CD8-positive, alpha-beta memory T cell (primary cell): ENCODE measurements around the gene NCMAP. TPM values are rescaled to one million over a fixed set of nuclear protein-coding genes. Genes with fewer than 3 reads are reported as not detected.
A peak's percentile ranks its signal among the peaks of the same experiment; 100 is the strongest.
"Not testable (repeated sequence)": the region's sequence is repeated elsewhere in the genome, so short reads cannot be mapped to it uniquely, and the experiment has no call there.

Source experiments
- CTCF ChIA-PET: fragments of 350-600 bp; sonication (Branson Sonifier 250); formaldehyde crosslinking; loops from one replicate; lab custom pipeline; 2021; ENCODE audit warnings: antibody characterized with exemption; lab: Charles Lee
- POLR2A ChIA-PET: fragments of 350-600 bp; sonication (Branson Sonifier 250); formaldehyde crosslinking; loops from one replicate; lab custom pipeline; 2021; ENCODE audit warnings: antibody characterized with exemption; lab: Charles Lee
- DNase-seq, 5 donors: peaks; one replicate each; pipeline versions ENCODE4 v3.0.0 to v3.0.0-alpha.2; 2020 to 2022; ENCODE audit warnings: mixed read lengths in 1 of 5
- H3K27ac ChIP-seq: one replicate; pipeline ENCODE4 v1.7.0; 2013; ENCODE audit warnings: low read depth, mild to moderate bottlenecking, low read length, moderate library complexity
- H3K27me3 ChIP-seq: 2 replicates; pipeline ENCODE4 v1.7.0; 2013; ENCODE audit warnings: low read length, mild to moderate bottlenecking; ENCODE audit not compliant: insufficient read depth, poor library complexity, severe bottlenecking
- H3K36me3 ChIP-seq: 2 replicates; pipeline ENCODE4 v1.7.0; 2013; ENCODE audit warnings: mild to moderate bottlenecking, low read length, moderate library complexity; ENCODE audit not compliant: insufficient read depth
- H3K4me1 ChIP-seq: 2 replicates; pipeline ENCODE4 v1.7.0; 2013; ENCODE audit warnings: mild to moderate bottlenecking, low read length, moderate library complexity; ENCODE audit not compliant: insufficient read depth
- H3K4me3 ChIP-seq: 2 replicates; pipeline ENCODE4 v1.7.0; 2013; ENCODE audit warnings: mild to moderate bottlenecking, low read length
- H3K9me3 ChIP-seq: 2 replicates; pipeline ENCODE4 v1.7.0; 2013; ENCODE audit warnings: mild to moderate bottlenecking, low read length
- H3K27ac Mint-ChIP-seq, 8 donors: one replicate each; pipeline ENCODE4 v1.8.0; 2020 to 2021; ENCODE audit warnings: mixed read lengths in 8 of 8, mild to moderate bottlenecking in 6 of 8, inconsistent platforms in 3 of 8, moderate library complexity in 3 of 8
- H3K27me3 Mint-ChIP-seq, 2 donors: one replicate each; pipeline ENCODE4 v1.8.0; 2020 to 2021; ENCODE audit warnings: mixed read lengths in 2 of 2, mild to moderate bottlenecking in 1 of 2, moderate library complexity in 1 of 2
- H3K36me3 Mint-ChIP-seq, 3 donors: one replicate each; pipeline ENCODE4 v1.8.0; 2020 to 2021; ENCODE audit warnings: mixed read lengths in 3 of 3, inconsistent platforms in 1 of 3, mild to moderate bottlenecking in 1 of 3
- H3K4me1 Mint-ChIP-seq, 3 donors: one replicate each; pipeline ENCODE4 v1.8.0; 2020 to 2021; ENCODE audit warnings: mixed read lengths in 3 of 3, inconsistent platforms in 1 of 3, mild to moderate bottlenecking in 1 of 3
- H3K4me3 Mint-ChIP-seq, 7 donors: one replicate each; pipeline ENCODE4 v1.8.0; 2020 to 2021; ENCODE audit warnings: mixed read lengths in 7 of 7, mild to moderate bottlenecking in 6 of 7, moderate library complexity in 4 of 7, inconsistent platforms in 2 of 7
- H3K9me3 Mint-ChIP-seq, 5 donors: one replicate each; pipeline ENCODE4 v1.8.0; 2020 to 2022; ENCODE audit warnings: mixed read lengths in 5 of 5, mild to moderate bottlenecking in 3 of 5, moderate library complexity in 2 of 5, inconsistent platforms in 1 of 5
- polyA plus RNA-seq: library from polyadenylated mRNA; unstranded; fragments of 300-500 nt; fragmentation: Illumina TruSeq; gene quantifications from one replicate; pipeline ENCODE4 v1.2.3, GENCODE V29; 2021
- total RNA-seq, 2 experiments: library from RNA; stranded (reverse); gene quantifications; one replicate each; pipeline ENCODE4 v1.2.3, GENCODE V29; 2021

Gene NCMAP, protein sequence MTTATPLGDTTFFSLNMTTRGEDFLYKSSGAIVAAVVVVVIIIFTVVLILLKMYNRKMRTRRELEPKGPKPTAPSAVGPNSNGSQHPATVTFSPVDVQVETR
- total RNA-seq (under 1 TPM in 1 of 2 experiments, not detected in 1; 0.04 TPM), polyA plus RNA-seq (not detected)

DNA sequence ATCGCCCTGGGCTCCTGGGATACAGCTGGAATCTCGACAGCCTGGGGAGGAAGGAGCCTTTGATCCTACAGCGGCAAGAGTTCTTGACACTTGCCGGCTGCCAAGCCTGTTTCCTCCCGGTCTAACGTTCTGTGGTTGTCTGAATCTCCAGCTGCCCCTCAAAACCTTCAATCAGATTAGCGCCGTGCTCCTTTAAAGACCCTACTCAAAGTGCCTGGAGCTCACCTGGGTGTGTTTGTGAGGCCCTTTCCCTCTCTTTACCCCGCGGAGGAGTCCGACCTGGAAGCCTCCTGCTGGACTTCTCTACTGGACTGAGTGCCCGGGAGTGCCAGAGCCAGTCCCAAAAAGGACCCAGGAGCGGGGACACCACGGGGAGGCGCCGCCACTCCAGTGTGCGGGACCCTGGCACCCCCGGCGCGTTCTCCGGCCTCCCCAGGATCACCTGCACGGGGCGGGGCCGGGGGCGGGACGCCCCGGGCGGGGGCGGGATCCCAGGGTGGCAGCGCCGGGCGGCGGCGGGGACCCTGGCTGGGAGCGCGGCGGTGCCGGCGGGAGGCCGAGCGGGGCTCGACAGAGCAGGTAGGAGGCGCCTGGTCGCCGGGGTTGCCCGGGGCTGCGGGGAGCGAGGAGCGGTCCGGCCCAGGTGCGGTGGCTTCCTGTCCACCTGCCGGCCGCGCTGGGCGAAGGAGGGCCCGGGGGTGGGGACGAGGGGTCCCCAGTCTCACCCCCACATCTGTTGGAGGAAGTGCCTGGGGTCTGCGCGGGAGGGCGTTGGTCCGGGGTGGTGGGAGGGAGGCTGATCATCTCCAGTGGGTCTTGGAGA lies at the start of gene NCMAP:
Gene NCMAP (plus strand): TSS at position 497 of the 823 bp plus-strand sequence. CDS start 39,344 bp downstream, outside the sequence.
- Histone ChIP-seq H3K4me3 (peak within 1 kb of the TSS; percentile 32), H3K27ac (no peak within 1 kb of the TSS), H3K9me3 (no peaks in the 10 kb centered on the region), H3K27me3 (peaks cover 7% of the 10 kb centered on the region), H3K4me1 (peaks cover 9% of the 10 kb centered on the region), H3K36me3 (no peaks in the 10 kb centered on the region)
- Mint-ChIP-seq H3K27ac (peak within 1 kb of the TSS in 5 of 8 donors; percentile 28 to 83 (median 59)), H3K4me3 (peak within 1 kb of the TSS; percentile 46 to 90 (median 73)), H3K27me3 (peaks cover 15 to 37% of the 10 kb centered on the region in 2 donors), H3K36me3 (no peaks in the 10 kb centered on the region), H3K4me1 (peaks cover 5 to 19% (median 8%) of the 10 kb centered on the region in 3 donors), H3K9me3 (no peaks in the 10 kb centered on the region)
- ChIA-PET CTCF (interaction anchor here (1.2 kb wide), 1 partner anchor 51 kb away, joined by 3 read pairs; no protein-coding TSS in a partner anchor), POLR2A (no interaction called here)
- peak; percentile 14 to 60 (median 45) for DNase-seq

DNA sequence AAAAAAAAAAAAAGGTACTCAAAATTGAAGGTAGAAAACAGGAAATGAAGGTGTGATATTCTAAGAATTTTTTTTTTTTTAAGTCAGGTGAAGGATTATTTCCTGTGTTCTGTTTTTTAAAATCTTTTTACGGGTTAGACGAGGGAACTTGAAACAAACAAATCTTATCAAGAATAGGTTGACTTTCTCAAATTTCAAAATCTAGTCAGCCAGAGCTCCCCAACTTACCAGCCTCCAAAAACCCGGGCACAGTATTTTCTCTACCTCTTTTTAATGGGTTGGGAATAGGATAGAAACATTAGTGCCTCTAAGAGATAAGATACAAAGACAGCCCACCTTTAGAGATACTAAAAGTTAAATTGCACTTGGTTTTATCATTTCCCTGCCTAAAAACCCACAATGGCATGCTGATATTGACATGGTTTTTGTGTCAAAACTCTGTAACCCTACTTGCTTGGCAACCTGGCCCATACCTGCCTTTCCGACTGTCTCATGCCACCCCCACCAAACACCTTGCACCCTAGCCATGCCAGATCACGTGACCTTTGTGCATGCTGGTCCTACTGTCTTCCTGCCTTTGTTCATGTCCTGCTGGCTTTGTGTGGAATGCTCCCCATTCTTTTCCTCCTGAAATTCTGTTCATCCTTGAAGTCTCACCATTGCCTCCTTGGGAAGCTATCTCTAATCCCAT lies 49.1 kb upstream of the NCMAP start:
- ChIA-PET CTCF (interaction anchor here (0.7 to 2.1 kb wide), 8 partner anchors 11 to 91 kb away, joined by 3 to 10 read pairs (median 5); partner anchors contain the start of gene NIPAL3), POLR2A (interaction anchor here (0.6 to 1.7 kb wide), 6 partner anchors 21 to 417 kb away, joined by 3 to 10 read pairs (median 4); no protein-coding TSS in a partner anchor)
- Histone ChIP-seq H3K36me3 (peaks cover 18% of the 10 kb centered on the region), H3K9me3 (no peaks in the 10 kb centered on the region), H3K4me3 (peak overlapping the region; percentile 76), H3K4me1 (peaks cover 61% of the 10 kb centered on the region), H3K27me3 (no peaks in the 10 kb centered on the region), H3K27ac (peak overlapping the region; percentile 27)
- Mint-ChIP-seq H3K9me3 (peaks cover 0 to 2% (median 0%) of the 10 kb centered on the region in 5 donors), H3K4me3 (peak overlapping the region; percentile 71 to 86 (median 79)), H3K4me1 (peaks cover 78 to 86% (median 86%) of the 10 kb centered on the region in 3 donors), H3K27me3 (peaks cover 0 to 6% of the 10 kb centered on the region in 2 donors), H3K27ac (peak overlapping the region; percentile 74 to 99 (median 94)), H3K36me3 (peaks cover 0 to 52% (median 18%) of the 10 kb centered on the region in 3 donors)
- peak in 3 of 5 donors; percentile 60 to 84 (median 73) for DNase-seq

DNA sequence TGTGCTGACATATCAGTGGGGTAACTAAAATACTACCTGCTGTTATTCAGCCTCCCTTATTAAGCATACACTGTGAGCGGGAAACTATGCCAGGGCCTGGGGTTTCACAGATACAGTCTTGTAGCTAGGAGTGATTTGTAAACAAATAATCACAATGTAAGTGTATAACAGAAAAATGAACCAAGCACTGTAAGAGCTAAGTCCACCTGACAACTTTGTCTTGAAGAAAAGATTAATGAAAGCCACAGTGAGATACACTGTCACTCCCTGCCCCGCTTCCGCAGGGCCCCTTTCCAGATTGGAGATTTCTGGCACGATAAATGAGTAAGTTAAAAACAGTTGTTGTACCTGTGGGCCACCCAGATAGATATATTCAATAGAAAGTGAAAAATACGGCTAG lies 48.5 kb upstream of the NCMAP start:
- Histone ChIP-seq H3K27ac (peak overlapping the region; percentile 27), H3K4me1 (peaks cover 66% of the 10 kb centered on the region), H3K27me3 (no peaks in the 10 kb centered on the region), H3K4me3 (peak overlapping the region; percentile 76), H3K36me3 (peaks cover 18% of the 10 kb centered on the region), H3K9me3 (no peaks in the 10 kb centered on the region)
- peak overlapping the region; percentile 71 to 86 (median 79) for H3K4me3 Mint-ChIP-seq
- peaks cover 0 to 6% of the 10 kb centered on the region in 2 donors for H3K27me3 Mint-ChIP-seq
- POLR2A ChIA-PET, result interaction anchor here (1.1 to 1.7 kb wide), 3 partner anchors 20 to 26 kb away, joined by 3 to 4 read pairs (median 4); no protein-coding TSS in a partner anchor
- peak in 4 of 5 donors; percentile 20 to 71 (median 54) for DNase-seq
- H3K4me1 Mint-ChIP-seq, result peaks cover 76 to 89% (median 87%) of the 10 kb centered on the region in 3 donors
- CTCF ChIA-PET, result interaction anchor here (1.0 to 1.5 kb wide), 4 partner anchors 11 to 80 kb away, joined by 3 to 5 read pairs (median 4); no protein-coding TSS in a partner anchor
- H3K9me3 Mint-ChIP-seq, result peaks cover 0 to 2% (median 0%) of the 10 kb centered on the region in 5 donors
- H3K27ac Mint-ChIP-seq, result peak overlapping the region; percentile 74 to 99 (median 94)
- peaks cover 0 to 52% (median 19%) of the 10 kb centered on the region in 3 donors for H3K36me3 Mint-ChIP-seq

DNA sequence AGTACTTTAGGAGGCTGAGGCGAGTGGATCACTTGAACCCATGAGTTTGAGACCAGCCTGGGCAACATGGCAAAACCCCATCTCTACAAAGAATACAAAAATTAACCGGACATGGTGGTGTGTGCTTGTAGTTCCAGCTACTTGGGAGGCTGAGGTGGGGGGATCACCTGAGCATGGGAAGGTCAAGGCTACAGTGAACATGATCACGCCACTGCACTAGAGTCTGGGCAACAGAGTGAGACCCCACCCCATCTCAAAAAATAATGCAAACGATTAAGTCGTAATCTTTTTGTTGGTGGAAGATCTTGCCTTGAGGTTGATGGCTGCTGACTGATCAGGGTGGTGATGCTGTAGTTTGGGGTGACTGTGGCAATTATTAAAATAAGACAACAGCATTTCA lies 47.0 kb upstream of the NCMAP start:
- H3K27ac Mint-ChIP-seq, result peak overlapping the region in 7 of 8 donors; percentile 70 to 99 (median 89)
- H3K4me1 Mint-ChIP-seq, result peaks cover 76 to 94% (median 91%) of the 10 kb centered on the region in 3 donors
- Histone ChIP-seq H3K9me3 (no peaks in the 10 kb centered on the region), H3K4me3 (peak overlapping the region; percentile 76), H3K4me1 (peaks cover 81% of the 10 kb centered on the region), H3K27ac (no peak overlapping the region), H3K36me3 (peaks cover 21% of the 10 kb centered on the region), H3K27me3 (no peaks in the 10 kb centered on the region)
- peak overlapping the region in 5 of 7 donors; percentile 12 to 41 (median 26) for H3K4me3 Mint-ChIP-seq
- H3K27me3 Mint-ChIP-seq, result peaks cover 0 to 2% of the 10 kb centered on the region in 2 donors
- DNase-seq, result no peak
- ChIA-PET CTCF (interaction anchor here (1.5 kb wide), 1 partner anchor 19 kb away, joined by 4 read pairs; no protein-coding TSS in a partner anchor), POLR2A (no interaction called here)
- H3K9me3 Mint-ChIP-seq, result no peaks in the 10 kb centered on the region
- peaks cover 0 to 53% (median 19%) of the 10 kb centered on the region in 3 donors for H3K36me3 Mint-ChIP-seq

DNA sequence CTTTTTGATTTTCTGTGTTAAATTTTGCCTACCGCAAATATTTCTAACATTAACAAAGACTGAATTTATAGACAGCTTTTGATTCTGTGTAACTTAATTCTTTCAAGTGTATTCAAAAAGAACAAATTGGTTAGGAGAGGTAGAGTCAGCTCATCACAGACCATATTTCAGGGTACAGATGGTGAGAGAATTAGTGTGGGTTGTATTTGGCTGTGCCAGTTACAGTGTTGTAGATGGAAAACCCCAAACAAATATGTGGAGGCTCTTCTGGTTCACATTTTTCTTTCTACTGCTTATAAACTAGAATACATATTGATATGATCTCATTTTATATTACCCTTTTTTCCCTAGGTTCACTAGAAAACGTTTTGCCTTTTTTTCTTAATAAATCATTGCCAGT lies 42.2 kb upstream of the NCMAP start:
- peaks cover 73% of the 10 kb centered on the region for H3K4me1 ChIP-seq
- CTCF ChIA-PET, result no interaction called here
- peak overlapping the region in 1 of 7 donors; percentile 33 for H3K4me3 Mint-ChIP-seq

DNA sequence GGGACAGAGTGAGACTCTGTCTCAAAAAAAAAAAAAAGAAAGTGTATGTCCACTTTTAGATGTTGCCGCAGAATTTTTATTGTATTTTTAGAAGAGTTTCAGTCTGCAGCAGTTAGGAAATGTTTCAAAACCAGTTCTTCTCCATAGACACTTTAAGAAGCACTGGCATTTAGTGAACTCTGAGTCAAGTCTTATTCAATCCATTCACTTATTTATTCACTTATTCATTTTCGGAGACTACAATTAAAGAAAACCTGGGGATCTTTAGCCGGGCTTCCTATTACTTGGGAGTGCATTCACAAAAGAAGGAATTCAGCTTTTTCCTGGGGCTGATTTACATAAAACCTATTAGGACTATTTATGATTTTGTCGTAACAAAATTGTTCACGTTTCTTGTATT lies 40.9 kb upstream of the NCMAP start:
- no peak overlapping the region for H3K4me3 Mint-ChIP-seq
- H3K9me3 Mint-ChIP-seq, result no peaks in the 10 kb centered on the region
- ChIA-PET CTCF (interaction anchor here (0.6 to 1.7 kb wide), 5 partner anchors 12 to 123 kb away, joined by 3 to 7 read pairs (median 3); partner anchors contain the start of gene NIPAL3), POLR2A (no interaction called here)
- H3K36me3 ChIP-seq, result peaks cover 18% of the 10 kb centered on the region
- no peak overlapping the region for H3K4me3 ChIP-seq
- no peak for DNase-seq
- no peaks in the 10 kb centered on the region for H3K27me3 Mint-ChIP-seq
- peaks cover 67% of the 10 kb centered on the region for H3K4me1 ChIP-seq
- peak overlapping the region in 4 of 8 donors; percentile 12 to 52 (median 36) for H3K27ac Mint-ChIP-seq
- H3K9me3 ChIP-seq, result no peaks in the 10 kb centered on the region
- H3K27ac ChIP-seq, result no peak overlapping the region
- no peaks in the 10 kb centered on the region for H3K27me3 ChIP-seq
- H3K36me3 Mint-ChIP-seq, result peaks cover 4 to 72% (median 25%) of the 10 kb centered on the region in 3 donors
- peaks cover 48 to 81% (median 74%) of the 10 kb centered on the region in 3 donors for H3K4me1 Mint-ChIP-seq

More for the DNA sequence above, 42.2 kb upstream of the NCMAP start:
- no peaks in the 10 kb centered on the region for H3K27me3 Mint-ChIP-seq
- H3K4me1 Mint-ChIP-seq, result peaks cover 54 to 86% (median 75%) of the 10 kb centered on the region in 3 donors
- H3K36me3 Mint-ChIP-seq, result peaks cover 4 to 74% (median 27%) of the 10 kb centered on the region in 3 donors
- DNase-seq, result no peak
- peak overlapping the region in 4 of 8 donors; percentile 0 to 46 (median 36) for H3K27ac Mint-ChIP-seq
- no peak overlapping the region for H3K4me3 ChIP-seq
- POLR2A ChIA-PET, result no interaction called here
- no peaks in the 10 kb centered on the region for H3K9me3 ChIP-seq
- H3K36me3 ChIP-seq, result peaks cover 24% of the 10 kb centered on the region
- no peaks in the 10 kb centered on the region for H3K27me3 ChIP-seq
- no peaks in the 10 kb centered on the region for H3K9me3 Mint-ChIP-seq
- no peak overlapping the region for H3K27ac ChIP-seq

DNA sequence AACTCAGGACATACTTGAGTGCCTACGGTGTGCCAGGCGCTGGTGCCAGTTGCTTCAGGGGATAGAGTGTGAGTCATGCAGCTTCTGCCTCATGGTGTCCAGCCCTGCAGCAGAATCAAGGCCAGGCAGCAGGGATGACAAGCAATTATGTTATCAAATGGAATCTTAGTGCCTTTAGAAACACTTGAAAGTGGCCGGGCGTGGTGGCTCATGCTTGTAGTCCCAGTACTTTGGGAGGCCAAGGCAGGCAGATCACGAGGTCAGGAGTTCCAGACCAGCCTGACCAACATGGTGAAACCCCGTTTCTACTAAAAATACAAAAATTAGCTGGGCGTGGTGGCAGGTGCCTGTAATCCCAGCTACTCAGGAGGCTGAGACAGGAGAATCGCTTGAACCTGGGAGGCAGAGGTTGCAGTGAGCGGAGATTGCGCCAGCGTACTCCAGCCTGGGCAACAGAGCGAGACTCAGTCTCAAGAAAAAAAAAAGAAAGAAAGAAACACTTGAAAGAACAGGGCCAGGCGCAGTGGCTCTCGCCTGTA lies 40.1 kb upstream of the NCMAP start:
- H3K9me3 Mint-ChIP-seq, POLR2A ChIA-PET, H3K27me3 Mint-ChIP-seq, H3K27ac ChIP-seq, H3K4me3 ChIP-seq, H3K9me3 ChIP-seq, H3K4me3 Mint-ChIP-seq, DNase-seq, H3K27me3 ChIP-seq: not testable (repeated sequence)
- H3K27ac Mint-ChIP-seq, result peak overlapping the region in 5 of 8 donors; percentile 31 to 94 (median 37)
- peaks cover 45 to 79% (median 72%) of the 10 kb centered on the region in 3 donors for H3K4me1 Mint-ChIP-seq
- peaks cover 9 to 74% (median 27%) of the 10 kb centered on the region in 3 donors for H3K36me3 Mint-ChIP-seq
- CTCF ChIA-PET, result interaction anchor here (0.6 to 1.7 kb wide), 4 partner anchors 11 to 124 kb away, joined by 3 to 7 read pairs (median 4); no protein-coding TSS in a partner anchor
- H3K4me1 ChIP-seq, result peaks cover 59% of the 10 kb centered on the region
- peaks cover 21% of the 10 kb centered on the region for H3K36me3 ChIP-seq
